Activated T-cell treated with anti-CD3 and anti-CD28 coated beads, Interleukin-2, amount 50 U/mL, for 4 hours (primary cell): ENCODE measurements around the gene CST4. TPM values are rescaled to one million over a fixed set of nuclear protein-coding genes. Genes with fewer than 3 reads are reported as not detected.
"Not testable (repeated sequence)": the region's sequence is repeated elsewhere in the genome, so short reads cannot be mapped to it uniquely, and the experiment has no call there.

Source experiments
- ATAC-seq, 2 donors: fragments of 200-7000 bp; cut with Tn5 transposase; one replicate each; pipeline ENCODE4 v1.10.0; 2021
- DNase-seq: peaks from one replicate; pipeline ENCODE4 v3.0.0-alpha.2; 2020
- H3K27me3 Mint-ChIP-seq: one replicate; pipeline ENCODE4 v1.8.0; 2021; ENCODE audit warnings: low read depth, mixed read lengths
- H3K36me3 Mint-ChIP-seq: one replicate; pipeline ENCODE4 v1.8.0; 2022; ENCODE audit warnings: mixed read lengths; ENCODE audit not compliant: insufficient read depth
- H3K4me1 Mint-ChIP-seq: one replicate; pipeline ENCODE4 v1.8.0; 2021; ENCODE audit warnings: low read depth, mixed read lengths
- H3K4me3 Mint-ChIP-seq: one replicate; pipeline ENCODE4 v1.8.0; 2021; ENCODE audit warnings: mild to moderate bottlenecking, moderate library complexity, mixed read lengths
- H3K9me3 Mint-ChIP-seq: one replicate; pipeline ENCODE4 v1.8.0; 2021; ENCODE audit warnings: mixed read lengths
- total RNA-seq, 3 donors: library from RNA; stranded (reverse); gene quantifications; one replicate each; pipeline ENCODE4 v1.2.1, GENCODE V29; 2021

The CST4 gene
- total RNA-seq, 3 donors from 2014 or later: not detected

GRCh38 chr20:23697947-23698346 is 9.1 kb upstream of the CST4 start:
- Mint-ChIP-seq H3K9me3 (no peaks in the 10 kb centered on the region), H3K4me3 (no peak overlapping the region), H3K36me3 (no peaks in the 10 kb centered on the region), H3K4me1 (no peaks in the 10 kb centered on the region), H3K27me3 (peaks cover 4% of the 10 kb centered on the region)
- ATAC-seq (no peak), DNase-seq (no peak)

- not testable (repeated sequence) for H3K4me1 Mint-ChIP-seq, H3K9me3 Mint-ChIP-seq, DNase-seq, H3K4me3 Mint-ChIP-seq, H3K27me3 Mint-ChIP-seq, H3K36me3 Mint-ChIP-seq, ATAC-seq
These were observed 6.2 kb upstream of the CST4 start for GRCh38 chr20:23695068-23695395.

- H3K36me3 Mint-ChIP-seq, H3K4me3 Mint-ChIP-seq, H3K27me3 Mint-ChIP-seq, H3K4me1 Mint-ChIP-seq, ATAC-seq, DNase-seq, H3K9me3 Mint-ChIP-seq: not testable (repeated sequence)
These were observed 5.6 kb upstream of the CST4 start for GRCh38 chr20:23694178-23695067.

GRCh38 chr20:23692725-23693619 is 4.1 kb upstream of the CST4 start:
- not testable (repeated sequence) for DNase-seq, H3K9me3 Mint-ChIP-seq, H3K36me3 Mint-ChIP-seq, ATAC-seq, H3K4me3 Mint-ChIP-seq, H3K27me3 Mint-ChIP-seq, H3K4me1 Mint-ChIP-seq

GRCh38 chr20:23691675-23692074 is 2.8 kb upstream of the CST4 start:
- Mint-ChIP-seq H3K9me3 (no peaks in the 10 kb centered on the region), H3K36me3 (no peaks in the 10 kb centered on the region), H3K27me3 (peaks cover 7% of the 10 kb centered on the region), H3K4me3 (no peak overlapping the region), H3K4me1 (no peaks in the 10 kb centered on the region)
- ATAC-seq: no peak
- no peak for DNase-seq

- Mint-ChIP-seq H3K36me3 (no peaks in the 10 kb centered on the region), H3K9me3 (no peaks in the 10 kb centered on the region), H3K27me3 (peaks cover 7% of the 10 kb centered on the region), H3K4me1 (no peaks in the 10 kb centered on the region), H3K4me3 (no peak overlapping the region)
- ATAC-seq: no peak
- DNase-seq: no peak
These were observed 1.7 kb upstream of the CST4 start for GRCh38 chr20:23690581-23690980.

GRCh38 chr20:23689399-23689690 is 507 bp upstream of the CST4 start:
- Mint-ChIP-seq H3K4me3 (no peak overlapping the region), H3K36me3 (no peaks in the 10 kb centered on the region), H3K27me3 (peaks cover 5% of the 10 kb centered on the region), H3K9me3 (no peaks in the 10 kb centered on the region), H3K4me1 (no peaks in the 10 kb centered on the region)
- DNase-seq (no peak), ATAC-seq (no peak)

GRCh38 chr20:23687986-23688385 is 852 bp downstream of the CST4 start:
- H3K9me3 Mint-ChIP-seq: no peaks in the 10 kb centered on the region
- no peaks in the 10 kb centered on the region for H3K36me3 Mint-ChIP-seq
- peaks cover 7% of the 10 kb centered on the region for H3K27me3 Mint-ChIP-seq
- no peaks in the 10 kb centered on the region for H3K4me1 Mint-ChIP-seq
- H3K4me3 Mint-ChIP-seq: no peak overlapping the region
- no peak for ATAC-seq
- DNase-seq: no peak

GRCh38 chr20:23686046-23686750 is 2.6 kb downstream of the CST4 start:
- no peak for DNase-seq
- no peaks in the 10 kb centered on the region for H3K36me3 Mint-ChIP-seq
- no peaks in the 10 kb centered on the region for H3K9me3 Mint-ChIP-seq
- peaks cover 12% of the 10 kb centered on the region for H3K27me3 Mint-ChIP-seq
- no peak for ATAC-seq
- H3K4me3 Mint-ChIP-seq: no peak overlapping the region
- H3K4me1 Mint-ChIP-seq: no peaks in the 10 kb centered on the region

GRCh38 chr20:23685529-23685896 is 3.3 kb downstream of the CST4 start:
- H3K36me3 Mint-ChIP-seq, DNase-seq, H3K9me3 Mint-ChIP-seq, ATAC-seq, H3K4me1 Mint-ChIP-seq, H3K4me3 Mint-ChIP-seq: not testable (repeated sequence)
- H3K27me3 Mint-ChIP-seq: peaks cover 16% of the 10 kb centered on the region

- peaks cover 16% of the 10 kb centered on the region for H3K27me3 Mint-ChIP-seq
- H3K36me3 Mint-ChIP-seq: no peaks in the 10 kb centered on the region
- ATAC-seq (no peak), DNase-seq (no peak)
- no peaks in the 10 kb centered on the region for H3K9me3 Mint-ChIP-seq
- no peak overlapping the region for H3K4me3 Mint-ChIP-seq
- H3K4me1 Mint-ChIP-seq: no peaks in the 10 kb centered on the region
These were observed 4.6 kb downstream of the CST4 start for GRCh38 chr20:23684261-23684660.

GRCh38 chr20:23683807-23684206 is 5.0 kb downstream of the CST4 start:
- Mint-ChIP-seq H3K4me3 (no peak overlapping the region), H3K9me3 (no peaks in the 10 kb centered on the region), H3K27me3 (peaks cover 21% of the 10 kb centered on the region), H3K36me3 (no peaks in the 10 kb centered on the region), H3K4me1 (no peaks in the 10 kb centered on the region)
- DNase-seq (no peak), ATAC-seq (no peak)

- H3K36me3 Mint-ChIP-seq: no peaks in the 10 kb centered on the region
- DNase-seq (no peak), ATAC-seq (no peak)
- peaks cover 22% of the 10 kb centered on the region for H3K27me3 Mint-ChIP-seq
- no peaks in the 10 kb centered on the region for H3K9me3 Mint-ChIP-seq
- no peaks in the 10 kb centered on the region for H3K4me1 Mint-ChIP-seq
- no peak overlapping the region for H3K4me3 Mint-ChIP-seq
These were observed 5.6 kb downstream of the CST4 start for GRCh38 chr20:23683281-23683680.

- no peak overlapping the region for H3K4me3 Mint-ChIP-seq
These were observed 8.7 kb downstream of the CST4 start for GRCh38 chr20:23680146-23680545.

More at GRCh38 chr20:23680146-23680545, 8.7 kb downstream of the CST4 start:
- peaks cover 19% of the 10 kb centered on the region for H3K27me3 Mint-ChIP-seq
- H3K4me1 Mint-ChIP-seq: no peaks in the 10 kb centered on the region
- no peaks in the 10 kb centered on the region for H3K36me3 Mint-ChIP-seq
- H3K9me3 Mint-ChIP-seq: no peaks in the 10 kb centered on the region
- DNase-seq (no peak), ATAC-seq (no peak)
